SK-N-SH (cell line): Measurements from ENCODE around the gene FZR1. TPM values are rescaled to one million over a fixed set of nuclear protein-coding genes. Genes with fewer than 3 reads are reported as not detected.
"Not testable (repeated sequence)": the region's sequence is repeated elsewhere in the genome, so short reads cannot be mapped to it uniquely, and the experiment has no call there.

Experiments
- CTCF ChIA-PET: fragments of 300-600, 350-600 bp; formaldehyde crosslinking; extraction: SDS; loops from one replicate; lab custom pipeline; 2021; lab: Yijun Ruan, JAX
- POLR2A ChIA-PET: fragments of 350-600 bp; sonication (Branson Sonifier 250); formaldehyde crosslinking; extraction: SDS; loops from one replicate; lab custom pipeline; 2020; ENCODE audit warnings: antibody characterized with exemption, inconsistent platforms; lab: Yijun Ruan, JAX
- DNase-seq: peaks from one replicate; pipeline ENCODE4 v3.0.0; 2012
- H2AFZ ChIP-seq: fragments of 200-600 bp; sonication (generic); 2 replicates; pipeline ENCODE4 v1.8.1; 2016; ENCODE audit warnings: antibody characterized with exemption, mild to moderate bottlenecking, low read depth
- H3F3A ChIP-seq: fragments of 200-600 bp; sonication (generic); replicated peaks from 2 replicates; pipeline ENCODE3; 2016; ENCODE audit warnings: antibody characterized with exemption, mild to moderate bottlenecking; ENCODE audit not compliant: insufficient read depth
- H3K27ac ChIP-seq, 2 experiments: fragments of 200-500 bp in 1 of 2; fragments of 200-600 bp in 1 of 2; sonication (Bioruptor generic) in 1 of 2; sonication (generic), shearing (Covaris generic) in 1 of 2; 2 replicates each; pipeline versions ENCODE4 v1.5.1 to v1.6.1; 2014 to 2016; ENCODE audit warnings: low read depth in 2 of 2, inconsistent platforms in 1 of 2, low read length in 1 of 2, mild to moderate bottlenecking in 1 of 2, mixed read lengths in 1 of 2
- H3K27me3 ChIP-seq: fragments of 200-600 bp; sonication (generic), shearing (Covaris generic); 2 replicates; pipeline ENCODE4 v1.6.1; 2016; ENCODE audit warnings: mixed run types; ENCODE audit not compliant: insufficient read depth
- H3K36me3 ChIP-seq, 2 experiments: fragments of 200-500 bp in 1 of 2; fragments of 200-600 bp in 1 of 2; sonication (Bioruptor generic) in 1 of 2; sonication (generic) in 1 of 2; replicated peaks in 1 of 2; 2 replicates each; pipeline versions ENCODE3 to v1.5.1; 2014 to 2016; ENCODE audit warnings: low read length in 1 of 2, mild to moderate bottlenecking in 1 of 2; ENCODE audit not compliant: insufficient read depth in 2 of 2, control insufficient read depth in 1 of 2
- H3K4me1 ChIP-seq, 2 experiments: fragments of 200-500 bp in 1 of 2; fragments of 200-600 bp in 1 of 2; sonication (Bioruptor generic) in 1 of 2; sonication (generic), shearing (Covaris generic) in 1 of 2; 2 replicates each; pipeline versions ENCODE4 v1.5.1 to v1.6.1; 2014 to 2016; ENCODE audit warnings: low read depth in 1 of 2, low read length in 1 of 2, mixed run types in 1 of 2; ENCODE audit not compliant: insufficient read depth in 2 of 2, control insufficient read depth in 1 of 2
- H3K4me2 ChIP-seq: fragments of 200-600 bp; sonication (generic), shearing (Covaris generic); 2 replicates; pipeline ENCODE4 v1.6.1; 2017; ENCODE audit warnings: mixed run types
- H3K4me3 ChIP-seq, 2 experiments: fragments of 200-500 bp in 1 of 2; fragments of 200-600 bp in 1 of 2; sonication (Bioruptor generic) in 1 of 2; sonication (generic), shearing (Covaris generic) in 1 of 2; 2 replicates each; pipeline versions ENCODE4 v1.5.1 to v1.8.1; 2014 to 2016; ENCODE audit warnings: low read depth in 2 of 2, inconsistent platforms in 1 of 2, low read length in 1 of 2, mild to moderate bottlenecking in 1 of 2, mixed read lengths in 1 of 2, moderate library complexity in 1 of 2
- H3K79me2 ChIP-seq: fragments of 200-600 bp; sonication (generic); 2 replicates; pipeline ENCODE4 v1.8.1; 2017; ENCODE audit warnings: mild to moderate bottlenecking; ENCODE audit not compliant: insufficient read depth
- H3K9ac ChIP-seq: fragments of 200-600 bp; sonication (generic); 2 replicates; pipeline ENCODE4 v1.6.1; 2017; ENCODE audit warnings: mixed run types
- H3K9me2 ChIP-seq: fragments of 200-600 bp; sonication (generic); 2 replicates; pipeline ENCODE4 v1.6.1; 2017; ENCODE audit warnings: mixed run types
- H3K9me3 ChIP-seq: fragments of 200-600 bp; sonication (generic); 2 replicates; pipeline ENCODE4 v1.6.1; 2017; ENCODE audit warnings: mixed run types, mild to moderate bottlenecking, moderate library complexity
- H4K20me1 ChIP-seq: fragments of 200-600 bp; sonication (generic); 2 replicates; pipeline ENCODE4 v1.6.1; 2017; ENCODE audit warnings: mild to moderate bottlenecking, mixed run types; ENCODE audit not compliant: insufficient read depth
- CHD2 ChIP-seq: fragments of 150-350 bp; IDR thresholded peaks from 2 replicates; pipeline ENCODE4 v1.6.1; 2018; ENCODE audit warnings: low read length; ENCODE audit not compliant: partially characterized antibody
- ELF1 ChIP-seq: IDR thresholded peaks from 2 replicates; pipeline ENCODE4 v1.4.0; 2012
- EZH2phosphoT487 ChIP-seq: fragments of 200-600 bp; sonication (generic); IDR thresholded peaks from 2 replicates; pipeline ENCODE4 v1.6.1; 2017; ENCODE audit warnings: low read depth, mixed run types, mild to moderate bottlenecking, antibody characterized with exemption, moderate library complexity, borderline replicate concordance
- MEF2A ChIP-seq: IDR thresholded peaks from 2 replicates; pipeline ENCODE4 v1.4.0; 2012; ENCODE audit warnings: low read depth, borderline replicate concordance
- RXRA ChIP-seq: IDR thresholded peaks from 2 replicates; pipeline ENCODE4 v1.4.0; 2012; ENCODE audit warnings: low read depth, mild to moderate bottlenecking, borderline replicate concordance
- SIN3A ChIP-seq: IDR thresholded peaks from 2 replicates; pipeline ENCODE4 v1.6.1; 2012; ENCODE audit warnings: low read depth, mild to moderate bottlenecking, low read length, moderate library complexity, borderline replicate concordance
- YY1 ChIP-seq: IDR thresholded peaks from 2 replicates; pipeline ENCODE4 v1.4.0; 2012; ENCODE audit warnings: low read depth, mild to moderate bottlenecking
- WGBS: methylation state at CpG from one replicate; pipeline ENCODE4 v1.1.6; 2017; ENCODE audit warnings: low lambda C conversion rate; 5-methylcytosine and 5-hydroxymethylcytosine counted together
- polyA plus RNA-seq, 3 experiments: library from polyadenylated mRNA; depleted of rRNA; stranded (reverse); fragments of >200 nt; gene quantifications; 2 replicates each; pipeline ENCODE4 v1.2.3, GENCODE V29; 2012
- TF ChIP-seq, protein P1 (sequence below): IDR thresholded peaks from 2 replicates; pipeline ENCODE4 v1.4.0; 2012; ENCODE audit warnings: low read depth, borderline replicate concordance
- TF ChIP-seq, protein P2 (sequence below): IDR thresholded peaks from 2 replicates; pipeline ENCODE4 v1.4.0; 2012; ENCODE audit warnings: low read depth, borderline replicate concordance

Gene FZR1
- polyA plus RNA-seq, 1 of the 3 experiments (the other 2 are of a cell fraction) = 36.3 TPM

DNA sequence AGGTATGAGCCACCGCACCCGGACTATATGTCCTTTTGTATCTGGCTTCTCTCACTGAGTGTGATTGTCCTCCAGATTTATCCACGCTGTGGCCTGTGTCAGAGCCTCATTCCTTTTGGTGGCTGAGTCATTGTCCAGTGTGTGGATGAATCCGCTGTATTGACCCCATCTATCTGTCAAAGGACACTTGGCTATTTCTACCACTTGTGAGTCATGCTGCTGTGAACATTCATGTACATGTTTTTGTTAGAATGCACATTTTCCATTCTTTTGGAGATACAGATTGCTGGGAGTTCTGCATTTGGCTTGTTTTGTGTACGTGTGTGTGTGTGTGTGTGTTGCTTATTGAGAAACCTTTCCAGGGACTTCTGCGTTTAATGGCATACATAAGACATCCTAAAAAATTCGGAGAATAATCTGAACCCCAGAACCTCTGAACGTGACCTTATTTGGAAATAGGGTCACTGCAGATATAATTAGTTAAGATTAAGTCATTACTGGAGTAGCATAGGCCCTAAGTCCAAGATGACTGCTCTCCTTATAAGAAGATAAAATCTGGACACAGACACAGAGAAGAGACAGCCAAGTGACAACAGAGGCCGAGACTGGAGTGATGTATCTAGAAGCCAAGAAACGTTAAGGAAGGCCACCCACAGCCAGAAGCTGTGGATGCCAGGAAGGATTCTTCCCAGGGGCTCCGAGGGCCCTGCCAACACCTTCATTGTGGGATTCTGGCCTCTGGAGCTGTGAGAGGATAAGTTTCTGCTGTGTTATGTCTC lies 74.2 kb downstream of the FZR1 start (continued):
- TF ChIP-seq, protein P1, sequence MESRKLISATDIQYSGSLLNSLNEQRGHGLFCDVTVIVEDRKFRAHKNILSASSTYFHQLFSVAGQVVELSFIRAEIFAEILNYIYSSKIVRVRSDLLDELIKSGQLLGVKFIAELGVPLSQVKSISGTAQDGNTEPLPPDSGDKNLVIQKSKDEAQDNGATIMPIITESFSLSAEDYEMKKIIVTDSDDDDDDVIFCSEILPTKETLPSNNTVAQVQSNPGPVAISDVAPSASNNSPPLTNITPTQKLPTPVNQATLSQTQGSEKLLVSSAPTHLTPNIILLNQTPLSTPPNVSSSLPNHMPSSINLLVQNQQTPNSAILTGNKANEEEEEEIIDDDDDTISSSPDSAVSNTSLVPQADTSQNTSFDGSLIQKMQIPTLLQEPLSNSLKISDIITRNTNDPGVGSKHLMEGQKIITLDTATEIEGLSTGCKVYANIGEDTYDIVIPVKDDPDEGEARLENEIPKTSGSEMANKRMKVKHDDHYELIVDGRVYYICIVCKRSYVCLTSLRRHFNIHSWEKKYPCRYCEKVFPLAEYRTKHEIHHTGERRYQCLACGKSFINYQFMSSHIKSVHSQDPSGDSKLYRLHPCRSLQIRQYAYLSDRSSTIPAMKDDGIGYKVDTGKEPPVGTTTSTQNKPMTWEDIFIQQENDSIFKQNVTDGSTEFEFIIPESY = no peak
- TF ChIP-seq, protein P2, sequence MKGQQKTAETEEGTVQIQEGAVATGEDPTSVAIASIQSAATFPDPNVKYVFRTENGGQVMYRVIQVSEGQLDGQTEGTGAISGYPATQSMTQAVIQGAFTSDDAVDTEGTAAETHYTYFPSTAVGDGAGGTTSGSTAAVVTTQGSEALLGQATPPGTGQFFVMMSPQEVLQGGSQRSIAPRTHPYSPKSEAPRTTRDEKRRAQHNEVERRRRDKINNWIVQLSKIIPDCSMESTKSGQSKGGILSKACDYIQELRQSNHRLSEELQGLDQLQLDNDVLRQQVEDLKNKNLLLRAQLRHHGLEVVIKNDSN = no peak
- TF ChIP-seq YY1 (no peak), EZH2phosphoT487 (no peak), SIN3A (peak; percentile 67; the same call in 1 of the 2 replicates), RXRA (no peak; the same call in 1 of the 2 replicates), MEF2A (no peak), ELF1 (no peak), CHD2 (no peak)

DNA sequence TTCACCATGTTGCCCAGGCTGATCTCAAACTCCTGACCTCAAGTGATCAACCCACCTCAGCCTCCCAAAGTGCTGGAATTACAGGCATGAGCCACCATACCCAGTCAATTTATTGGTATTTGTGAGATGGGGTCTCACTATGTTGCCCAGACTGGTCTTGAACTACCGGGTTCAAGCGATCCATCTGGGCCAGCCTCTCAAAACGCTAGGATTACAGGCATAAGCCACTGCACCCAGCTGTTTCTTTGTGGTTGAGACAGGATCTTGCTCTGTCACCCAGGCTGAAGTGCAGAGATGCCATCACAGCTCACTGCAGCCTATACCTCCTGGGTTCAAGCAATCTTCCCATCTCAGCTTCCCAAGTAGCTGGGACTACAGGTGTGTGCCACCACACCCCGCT lies 75.7 kb downstream of the FZR1 start:
- CTCF ChIA-PET = interaction anchor here (1.8 kb wide), 1 partner anchor 14 kb away, joined by 4 read pairs; no protein-coding TSS in a partner anchor
- H3K4me3 ChIP-seq, POLR2A ChIA-PET, H3K9me3 ChIP-seq, H4K20me1 ChIP-seq, H3K9me2 ChIP-seq, H3K27ac ChIP-seq, H3K79me2 ChIP-seq, H3K9ac ChIP-seq, H3K4me1 ChIP-seq, H3K36me3 ChIP-seq, H3K27me3 ChIP-seq, DNase-seq, H2AFZ ChIP-seq, H3K4me2 ChIP-seq: not testable (repeated sequence)
- WGBS = 100% methylated on average over 2 of the region's 4 CpGs
- H3F3A ChIP-seq = peaks cover 22% of the 10 kb centered on the region

DNA sequence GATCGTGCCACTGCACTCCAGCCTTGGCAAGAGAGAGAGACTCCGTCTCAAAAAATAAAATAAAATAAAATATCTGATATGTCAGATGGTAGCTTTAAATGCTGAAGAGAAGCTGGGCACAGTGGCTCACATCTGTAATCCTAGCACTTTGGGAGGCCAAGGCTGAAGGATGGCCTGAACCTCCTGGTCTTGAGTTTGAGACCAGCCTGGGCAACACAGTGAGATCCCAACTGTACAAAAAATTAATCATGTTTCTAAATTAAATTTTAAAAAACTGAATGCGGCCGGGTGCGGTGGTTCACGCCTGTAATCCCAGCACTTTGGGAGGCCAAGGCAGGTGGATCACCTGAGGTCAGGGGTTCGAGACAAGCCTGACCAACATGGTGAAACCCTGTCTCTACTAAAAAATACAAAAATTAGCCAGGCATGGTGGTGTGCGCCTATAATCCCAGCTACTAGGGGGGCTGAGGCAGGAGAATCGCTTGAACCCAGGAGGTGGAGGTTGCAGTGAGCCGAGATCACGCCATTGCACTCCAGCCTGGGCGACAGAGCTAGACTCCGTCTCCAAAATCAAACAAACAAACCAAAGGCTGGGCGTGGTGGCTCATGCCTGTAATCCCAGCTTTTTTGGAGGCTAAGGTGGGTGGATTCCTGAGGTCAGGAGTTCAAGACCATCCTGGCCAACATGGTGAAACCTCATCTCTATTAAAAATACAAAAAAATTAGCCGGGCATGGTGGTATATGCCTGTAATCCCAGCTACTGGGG lies 78.1 kb downstream of the FZR1 start:
- CTCF ChIA-PET = interaction anchor here (0.9 to 3.5 kb wide), 10 partner anchors 9 to 135 kb away, joined by 3 to 49 read pairs (median 7); partner anchors contain the start of gene HMG20B
- H3K4me2 ChIP-seq, H3K9me2 ChIP-seq, H3K4me1 ChIP-seq, H4K20me1 ChIP-seq, H3K36me3 ChIP-seq, H3K9ac ChIP-seq, DNase-seq, H2AFZ ChIP-seq, H3K9me3 ChIP-seq, H3K27me3 ChIP-seq, POLR2A ChIA-PET, H3K79me2 ChIP-seq, H3K27ac ChIP-seq, H3K4me3 ChIP-seq: not testable (repeated sequence)
- WGBS = 91% methylated on average over 13 of the region's 15 CpGs
- H3F3A ChIP-seq = peaks cover 20% of the 10 kb centered on the region
